Measurements from ENCODE around the gene ANKUB1.

Gene ANKUB1

DNA sequence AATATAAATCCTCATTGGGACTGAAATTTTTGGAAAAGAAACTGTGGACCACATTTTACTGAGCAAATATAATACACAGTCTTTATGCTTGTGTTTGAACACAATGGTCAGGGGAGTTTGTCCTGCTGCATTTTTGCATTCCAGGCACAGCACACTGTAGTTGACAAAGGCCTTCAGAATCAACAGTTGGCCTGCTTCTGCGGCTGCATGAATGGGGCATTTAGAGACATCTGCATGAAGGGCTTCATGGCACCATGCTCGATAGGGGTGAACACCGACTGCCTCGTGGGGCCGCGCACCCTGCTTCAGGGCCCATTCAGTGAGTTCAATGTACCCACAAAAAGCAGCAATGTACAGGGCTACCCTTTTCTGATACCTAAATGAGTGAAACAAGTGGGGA, 24.6 kb downstream of the ANKUB1 start:
- Histone ChIP-seq H3K4me3 (no peak overlapping the region), H3K36me3 (replicated peaks) (no peaks in the 10 kb centered on the region), H3K4me1 (no peaks in the 10 kb centered on the region), H3K9me3 (no peaks in the 10 kb centered on the region), H3K27me3 (ENCODE audit: low read depth) (no peaks in the 10 kb centered on the region)
- no peak for DNase-seq (ENCODE audit: low spot score in 2 of 2)
- in situ Hi-C loops (cut with MboI; ENCODE audit: low sequenced_read_pairs), result no loop called here

DNA sequence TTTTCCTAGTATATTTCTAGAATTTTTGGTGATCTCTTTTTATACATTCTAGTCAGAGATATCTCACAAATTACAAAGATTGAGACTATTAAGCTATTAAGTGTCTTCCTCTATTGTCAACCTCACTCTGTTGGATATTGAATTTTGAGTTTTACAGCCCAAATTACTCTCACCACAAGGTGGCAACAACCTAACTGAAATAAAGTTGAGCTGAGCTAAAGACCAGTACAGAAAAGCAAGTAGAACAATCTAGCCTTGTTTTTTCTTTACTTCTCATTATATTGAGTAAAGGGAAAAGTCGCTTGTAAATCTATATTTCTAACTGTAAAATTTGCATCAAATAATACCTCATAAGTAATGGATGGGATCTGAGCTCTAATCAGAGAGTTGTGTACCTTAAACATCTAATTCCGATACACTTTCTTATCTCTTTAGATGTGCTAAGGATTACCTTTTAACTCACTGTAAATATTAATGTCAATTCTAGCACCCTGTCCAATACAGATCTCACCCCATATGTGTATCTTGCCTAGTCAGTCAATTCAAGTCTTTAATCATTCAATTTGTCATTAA, 26.5 kb downstream of the ANKUB1 start:
- in situ Hi-C loops (cut with MboI; ENCODE audit: low sequenced_read_pairs), result no loop called here
- no peaks in the 10 kb centered on the region for H3K9me3 ChIP-seq
- H3K4me1 ChIP-seq, result no peaks in the 10 kb centered on the region
- DNase-seq (ENCODE audit: low spot score in 2 of 2), result peak; percentile 21 to 50
- H3K36me3 ChIP-seq (replicated peaks), result no peaks in the 10 kb centered on the region
- no peak overlapping the region for H3K4me3 ChIP-seq
- no peaks in the 10 kb centered on the region for H3K27me3 ChIP-seq (ENCODE audit: low read depth)

DNA sequence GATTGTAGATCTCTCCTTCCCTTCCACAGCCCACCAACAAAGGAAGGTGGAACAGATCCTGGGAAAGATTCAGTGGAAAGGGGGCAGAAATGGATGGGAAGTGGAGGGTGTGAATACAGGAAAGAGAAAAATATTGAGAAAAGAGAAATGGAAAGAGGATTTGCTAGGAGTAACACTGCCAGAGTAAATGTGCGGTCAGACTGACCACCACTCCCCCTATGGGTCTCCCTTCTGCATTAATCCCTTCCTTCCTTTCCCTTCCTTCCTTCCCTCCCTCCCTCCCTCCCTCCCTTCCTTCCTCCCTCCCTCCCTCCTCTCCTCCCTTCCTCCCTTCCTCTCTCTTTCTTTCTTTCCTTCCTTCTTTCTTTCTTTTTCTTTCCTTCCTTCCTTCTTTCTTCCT, 28.1 kb downstream of the ANKUB1 start:
- no peak overlapping the region for H3K4me3 ChIP-seq
- DNase-seq (ENCODE audit: low spot score in 2 of 2), result no peak
- in situ Hi-C loops (cut with MboI; ENCODE audit: low sequenced_read_pairs), result no loop called here
- no peaks in the 10 kb centered on the region for H3K27me3 ChIP-seq (ENCODE audit: low read depth)
- H3K9me3 ChIP-seq, result no peaks in the 10 kb centered on the region
- H3K4me1 ChIP-seq, result no peaks in the 10 kb centered on the region
- H3K36me3 ChIP-seq (replicated peaks), result no peaks in the 10 kb centered on the region

DNA sequence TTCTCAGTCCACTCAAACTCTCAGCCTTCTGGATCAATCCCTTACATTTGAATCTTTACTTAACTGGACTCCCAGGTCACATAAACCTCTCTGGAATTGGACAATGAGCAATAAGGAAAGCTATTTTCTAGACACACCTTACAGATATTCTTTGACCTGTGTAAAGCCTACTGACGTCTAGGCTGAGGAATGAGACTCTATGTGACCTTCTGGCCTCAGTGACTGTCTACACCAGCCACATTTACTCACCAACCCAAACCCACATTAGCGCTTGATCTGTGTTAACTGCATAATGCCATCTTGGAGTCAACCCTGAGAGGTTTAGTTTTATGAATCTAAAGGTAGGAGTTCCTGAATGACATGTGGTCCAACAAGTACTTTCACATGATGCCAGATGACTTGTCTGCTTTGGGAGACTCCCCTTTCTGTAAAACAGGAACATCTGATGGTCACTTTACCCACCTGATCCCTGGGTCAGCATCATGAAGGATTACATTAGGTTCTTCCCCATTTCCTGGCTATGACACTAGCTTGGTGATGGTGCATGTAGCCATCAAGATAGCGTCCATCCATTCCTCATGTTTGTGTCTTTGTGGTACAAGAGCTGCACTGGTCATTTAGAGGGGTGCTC, 28.7 kb downstream of the ANKUB1 start:
- Histone ChIP-seq H3K4me1 (no peaks in the 10 kb centered on the region), H3K36me3 (replicated peaks) (no peaks in the 10 kb centered on the region), H3K9me3 (no peaks in the 10 kb centered on the region), H3K4me3 (no peak overlapping the region), H3K27me3 (ENCODE audit: low read depth) (no peaks in the 10 kb centered on the region)
- in situ Hi-C loops (cut with MboI; ENCODE audit: low sequenced_read_pairs), result no loop called here
- DNase-seq (ENCODE audit: low spot score in 2 of 2), result no peak

DNA sequence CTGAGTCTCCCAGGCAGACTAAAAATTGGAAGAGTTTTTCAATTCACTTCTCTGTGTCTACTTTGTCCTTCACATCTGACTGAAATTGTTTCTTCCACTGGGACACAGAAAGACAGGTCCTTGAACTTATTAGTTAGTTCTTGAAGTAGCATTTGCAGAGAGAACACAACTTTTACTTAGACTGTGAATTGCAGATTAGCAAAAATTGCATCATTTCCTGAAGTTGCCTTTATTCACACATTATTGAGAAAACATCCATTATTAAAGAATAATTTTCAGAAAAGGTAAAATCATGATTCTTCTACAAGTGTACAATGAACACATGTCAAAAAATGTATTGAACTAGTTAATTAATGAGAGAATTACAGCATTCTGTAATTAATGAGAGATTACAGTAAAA, 38.6 kb downstream of the ANKUB1 start:
- Histone ChIP-seq H3K4me1 (peaks cover 7% of the 10 kb centered on the region), H3K27me3 (ENCODE audit: low read depth) (no peaks in the 10 kb centered on the region)
- in situ Hi-C loops (cut with MboI; ENCODE audit: low sequenced_read_pairs), result no loop called here

DNA sequence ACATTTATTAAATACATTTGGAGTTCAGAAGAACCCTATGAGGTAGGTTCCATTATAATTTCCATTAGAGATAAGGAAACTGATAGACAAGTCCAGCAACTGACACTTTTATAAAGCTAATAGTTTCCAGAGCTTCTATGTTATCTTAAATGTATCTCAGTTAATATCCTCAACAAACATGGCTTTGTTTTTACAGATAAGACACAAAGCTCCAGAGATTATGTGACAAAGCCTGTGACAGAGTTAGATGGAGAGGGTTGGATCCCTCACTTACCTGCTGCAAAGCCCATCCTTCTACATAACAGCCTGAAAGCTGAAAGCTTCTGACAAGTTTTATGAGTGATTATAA, 39.6 kb downstream of the ANKUB1 start:
- Histone ChIP-seq H3K36me3 (replicated peaks) (peaks cover 20% of the 10 kb centered on the region), H3K27me3 (ENCODE audit: low read depth) (no peaks in the 10 kb centered on the region), H3K4me3 (peak overlapping the region; percentile 83), H3K4me1 (peaks cover 7% of the 10 kb centered on the region), H3K9me3 (no peaks in the 10 kb centered on the region)
- in situ Hi-C loops (cut with MboI; ENCODE audit: low sequenced_read_pairs), result no loop called here
- DNase-seq (ENCODE audit: low spot score in 2 of 2), result no peak

More for the DNA sequence above, 38.6 kb downstream of the ANKUB1 start:
- peaks cover 13% of the 10 kb centered on the region for H3K36me3 ChIP-seq (replicated peaks)
- no peaks in the 10 kb centered on the region for H3K9me3 ChIP-seq
- no peak overlapping the region for H3K4me3 ChIP-seq
- DNase-seq (ENCODE audit: low spot score in 2 of 2), result no peak

DNA sequence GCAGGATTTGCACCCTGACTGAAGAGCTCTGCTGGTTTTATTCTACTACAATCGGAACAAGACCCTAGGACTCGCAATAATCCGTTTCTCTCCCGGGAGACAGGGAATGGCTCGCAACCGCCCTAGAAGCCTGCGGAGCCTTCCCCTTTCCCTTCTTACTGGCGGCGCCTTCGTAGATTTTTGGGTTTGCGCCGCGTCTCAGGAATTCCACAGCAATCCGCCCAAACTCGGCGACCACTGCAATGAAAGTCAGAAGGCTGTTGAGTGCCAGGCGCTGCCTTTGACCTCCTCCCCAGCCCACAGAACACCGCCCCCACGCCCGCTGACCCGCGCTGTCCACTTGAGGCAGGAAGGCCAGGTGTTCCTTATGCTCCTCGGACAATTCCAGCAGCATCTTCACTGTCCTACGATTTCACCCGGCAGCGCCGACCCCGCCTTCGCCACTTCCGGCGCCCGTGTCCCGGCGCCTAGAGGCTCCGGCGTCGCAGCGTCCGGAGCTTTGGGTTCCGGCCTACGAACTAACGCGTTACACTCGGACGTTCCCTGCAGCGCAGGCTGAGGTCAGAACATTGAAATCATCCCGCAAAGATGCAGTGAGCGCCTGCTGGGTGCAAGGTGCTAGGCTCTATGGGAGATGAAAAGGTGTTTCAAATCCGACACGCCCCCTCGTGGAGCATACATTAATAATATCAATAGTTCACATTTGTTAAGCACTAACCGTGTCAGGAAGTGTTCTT, 40.1 kb downstream of the ANKUB1 start, which contains the start of gene COMMD2:
Gene COMMD2, minus strand, starts transcription at position 439 of the 737 bp plus-strand sequence. Its CDS starts 45 bp downstream, at position 394.
- no peaks in the 10 kb centered on the region for H3K27me3 ChIP-seq (ENCODE audit: low read depth)
- in situ Hi-C loops (cut with MboI; ENCODE audit: low sequenced_read_pairs), result no loop called here
- DNase-seq (ENCODE audit: low spot score in 2 of 2), result peak; percentile 89
- H3K36me3 ChIP-seq (replicated peaks), result peaks cover 23% of the 10 kb centered on the region
- H3K9me3 ChIP-seq, result no peaks in the 10 kb centered on the region
- H3K4me1 ChIP-seq, result peaks cover 7% of the 10 kb centered on the region
- peak within 1 kb of the TSS; percentile 83 for H3K4me3 ChIP-seq

DNA sequence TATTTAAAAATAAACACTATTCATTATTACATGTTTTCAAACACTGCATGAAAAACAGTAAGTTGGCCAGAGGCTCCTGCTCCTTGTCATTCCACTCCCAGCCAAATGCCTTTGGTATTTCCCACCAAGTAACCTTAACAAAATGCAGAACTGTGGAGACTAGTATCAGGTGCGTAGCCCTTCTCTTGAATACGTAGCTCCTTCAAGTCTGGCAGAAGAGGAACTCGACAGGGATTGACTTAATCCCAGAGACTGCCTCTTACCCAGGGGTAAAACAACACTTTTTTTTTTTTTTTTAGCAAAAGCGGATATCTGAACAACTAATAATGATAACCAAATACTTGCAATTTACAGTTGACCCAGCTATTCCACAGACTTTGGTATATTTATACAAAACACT, 40.8 kb downstream of the ANKUB1 start:
- no peaks in the 10 kb centered on the region for H3K27me3 ChIP-seq (ENCODE audit: low read depth)
- peaks cover 7% of the 10 kb centered on the region for H3K4me1 ChIP-seq
- H3K9me3 ChIP-seq, result no peaks in the 10 kb centered on the region
- H3K4me3 ChIP-seq, result peak overlapping the region; percentile 83
- in situ Hi-C loops (cut with MboI; ENCODE audit: low sequenced_read_pairs), result no loop called here
- H3K36me3 ChIP-seq (replicated peaks), result peaks cover 29% of the 10 kb centered on the region
- DNase-seq (ENCODE audit: low spot score in 2 of 2), result peak in 1 of 2 experiments; percentile 7

DNA sequence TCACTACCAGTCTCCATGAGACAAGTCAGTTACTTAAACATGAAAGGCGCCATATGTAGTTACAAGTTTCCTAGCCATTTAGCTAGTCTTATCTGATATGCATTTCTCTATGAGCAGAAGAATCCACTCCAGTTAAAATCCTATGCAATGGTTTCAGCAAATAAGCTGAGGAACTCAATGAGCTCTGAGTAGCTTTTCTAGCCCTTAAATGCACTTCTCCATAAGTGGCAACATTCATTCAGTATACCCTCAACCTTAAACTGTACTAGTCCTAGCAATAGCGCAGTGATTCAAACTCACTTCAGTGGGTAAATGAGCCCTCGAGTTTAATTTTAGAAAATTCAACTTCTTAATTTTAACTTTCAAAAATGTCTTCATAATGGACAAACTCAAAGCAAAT, 47.7 kb downstream of the ANKUB1 start:
- H3K4me1 ChIP-seq, result no peaks in the 10 kb centered on the region; the same call in 1 of the 2 replicates
- H3K36me3 ChIP-seq (replicated peaks), result peaks cover 45% of the 10 kb centered on the region
- DNase-seq (ENCODE audit: low spot score in 2 of 2), result no peak
- H3K4me3 ChIP-seq, result no peak overlapping the region
- in situ Hi-C loops (cut with MboI; ENCODE audit: low sequenced_read_pairs), result no loop called here
- H3K27me3 ChIP-seq (ENCODE audit: low read depth), result no peaks in the 10 kb centered on the region
- H3K9me3 ChIP-seq, result no peaks in the 10 kb centered on the region

DNA sequence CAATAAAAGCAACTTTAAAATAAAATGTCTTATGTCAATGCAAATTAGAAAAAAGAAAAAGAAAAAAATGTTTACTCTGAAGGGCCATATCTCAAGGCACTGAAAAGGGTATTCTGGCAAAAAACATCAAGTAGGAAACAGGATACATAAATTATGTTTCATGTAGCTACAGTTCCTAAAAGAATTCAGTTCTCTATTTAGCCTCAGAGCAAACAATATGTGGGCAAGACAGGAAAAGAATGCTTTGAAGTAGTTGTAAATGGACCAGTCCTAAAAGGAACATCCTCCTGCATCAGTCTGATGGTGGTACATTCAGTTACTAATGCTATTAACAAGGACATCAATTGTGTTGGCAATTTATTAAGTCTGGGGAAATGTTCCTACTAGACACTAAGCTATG, 48.2 kb downstream of the ANKUB1 start:
- no peaks in the 10 kb centered on the region for H3K9me3 ChIP-seq
- peaks cover 4% of the 10 kb centered on the region; the same call in 1 of the 2 replicates for H3K4me1 ChIP-seq
- peaks cover 41% of the 10 kb centered on the region for H3K36me3 ChIP-seq (replicated peaks)
- no peaks in the 10 kb centered on the region for H3K27me3 ChIP-seq (ENCODE audit: low read depth)
- H3K4me3 ChIP-seq, result no peak overlapping the region
- no peak for DNase-seq (ENCODE audit: low spot score in 2 of 2)
- in situ Hi-C loops (cut with MboI; ENCODE audit: low sequenced_read_pairs), result no loop called here

DNA sequence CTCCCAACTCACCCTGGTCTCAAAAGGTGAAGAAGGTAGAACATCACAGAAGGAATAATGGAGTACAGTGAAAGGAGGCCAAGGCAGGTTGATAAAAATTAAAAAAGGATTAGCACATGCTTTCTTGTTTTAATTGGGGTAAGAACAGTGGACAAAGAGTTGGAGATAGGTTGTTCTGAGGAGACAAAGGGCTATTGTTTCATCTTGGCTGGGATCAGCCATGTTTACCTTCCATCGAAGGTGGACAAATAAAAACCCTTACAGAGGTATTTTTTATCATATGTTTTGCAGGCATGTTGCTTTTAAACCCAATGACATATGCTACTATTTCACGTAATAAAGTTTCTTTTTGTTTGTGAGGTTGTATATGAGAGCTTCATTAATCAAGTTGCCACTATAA, 53.0 kb downstream of the ANKUB1 start:
- in situ Hi-C loops (cut with MboI; ENCODE audit: low sequenced_read_pairs), result no loop called here
- Histone ChIP-seq H3K27me3 (ENCODE audit: low read depth) (no peaks in the 10 kb centered on the region), H3K9me3 (no peaks in the 10 kb centered on the region), H3K36me3 (replicated peaks) (peaks cover 13% of the 10 kb centered on the region), H3K4me3 (no peak overlapping the region), H3K4me1 (peaks cover 33% of the 10 kb centered on the region)
- no peak for DNase-seq (ENCODE audit: low spot score in 2 of 2)

DNA sequence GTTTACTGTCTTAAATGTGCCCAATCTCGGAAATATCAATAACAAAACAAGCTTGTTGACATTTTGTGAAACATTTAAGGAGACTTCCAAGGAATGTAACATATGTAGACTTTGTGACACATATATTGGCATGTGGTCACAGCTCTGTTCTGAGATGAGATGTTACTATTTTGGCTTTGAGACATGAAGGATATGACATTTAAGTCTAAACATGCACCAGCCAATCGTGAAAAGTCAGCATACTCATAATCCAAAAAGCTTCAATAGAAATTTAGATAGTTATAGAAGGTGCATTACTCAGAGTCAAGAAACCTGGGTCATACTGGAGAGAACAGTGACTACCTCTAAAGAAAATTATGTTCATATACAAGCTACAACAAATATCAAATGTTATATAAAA, 53.5 kb downstream of the ANKUB1 start:
- no peaks in the 10 kb centered on the region for H3K9me3 ChIP-seq
- no peak for DNase-seq (ENCODE audit: low spot score in 2 of 2)
- H3K27me3 ChIP-seq (ENCODE audit: low read depth), result no peaks in the 10 kb centered on the region
- in situ Hi-C loops (cut with MboI; ENCODE audit: low sequenced_read_pairs), result no loop called here
- H3K4me3 ChIP-seq, result no peak overlapping the region
- H3K36me3 ChIP-seq (replicated peaks), result peaks cover 9% of the 10 kb centered on the region; the same call in 1 of the 2 replicates
- H3K4me1 ChIP-seq, result peaks cover 33% of the 10 kb centered on the region

DNA sequence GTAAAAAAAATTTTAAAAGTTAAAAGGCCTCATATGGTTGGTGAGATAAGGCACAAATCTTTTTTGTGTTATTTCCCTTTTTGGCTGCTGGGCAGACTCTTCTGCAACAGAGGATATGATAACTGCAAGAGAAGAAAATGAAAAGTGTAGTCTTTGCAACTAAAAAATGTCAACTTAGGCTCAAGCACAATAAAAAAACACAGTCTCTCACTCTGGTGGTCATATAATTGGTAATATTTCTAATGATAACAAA, 55.5 kb downstream of the ANKUB1 start:
- in situ Hi-C loops (cut with MboI; ENCODE audit: low sequenced_read_pairs), result no loop called here
- no peak overlapping the region for H3K4me3 ChIP-seq

DNA sequence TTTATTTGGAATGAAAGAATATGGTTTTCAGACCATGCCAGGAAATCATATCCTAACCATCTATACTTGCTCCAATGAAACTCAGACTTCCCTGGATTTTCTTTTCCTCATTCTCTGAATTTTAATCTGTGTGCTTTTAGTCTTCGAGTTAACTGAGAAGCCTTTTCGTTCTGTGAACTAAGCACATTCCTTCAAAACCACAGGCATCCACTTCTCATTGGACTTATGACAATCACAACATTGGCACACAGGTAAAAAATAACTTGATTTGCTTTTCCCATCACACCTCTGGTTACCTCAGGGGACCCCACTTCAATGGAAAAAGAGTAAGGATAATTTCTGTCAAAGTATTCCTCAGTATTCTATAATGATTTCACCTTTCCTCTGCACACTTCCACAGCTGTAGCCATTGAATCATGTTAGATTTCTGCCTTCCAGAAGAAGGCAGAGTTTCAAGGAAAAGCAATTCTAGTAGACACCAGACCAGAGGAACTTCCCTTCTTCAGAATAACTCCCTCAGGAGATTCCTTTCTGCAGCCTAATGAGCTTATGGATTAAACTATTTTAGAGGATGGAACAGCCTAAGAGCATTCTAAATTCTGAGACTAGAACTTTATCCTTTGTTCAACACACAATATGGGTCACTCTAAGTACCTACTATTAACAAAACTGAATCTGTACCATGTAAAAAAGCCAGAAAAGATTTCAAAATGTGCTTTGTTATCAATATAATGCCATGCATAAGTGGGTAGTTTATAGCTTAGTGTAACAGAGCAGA, 56.0 kb downstream of the ANKUB1 start:
- peak; percentile 32 to 98 for DNase-seq (ENCODE audit: low spot score in 2 of 2)
- Histone ChIP-seq H3K27me3 (ENCODE audit: low read depth) (no peaks in the 10 kb centered on the region), H3K4me3 (no peak overlapping the region), H3K9me3 (no peaks in the 10 kb centered on the region), H3K4me1 (peaks cover 33% of the 10 kb centered on the region), H3K36me3 (replicated peaks) (peaks cover 3% of the 10 kb centered on the region; the same call in 1 of the 2 replicates)
- in situ Hi-C loops (cut with MboI; ENCODE audit: low sequenced_read_pairs), result no loop called here

More for the DNA sequence above, 55.5 kb downstream of the ANKUB1 start:
- Histone ChIP-seq H3K4me1 (peaks cover 33% of the 10 kb centered on the region), H3K9me3 (no peaks in the 10 kb centered on the region), H3K36me3 (replicated peaks) (peaks cover 3% of the 10 kb centered on the region; the same call in 1 of the 2 replicates), H3K27me3 (ENCODE audit: low read depth) (no peaks in the 10 kb centered on the region)
- no peak for DNase-seq (ENCODE audit: low spot score in 2 of 2)
